ENCODE measurements around the gene AGFG2.

- TF ChIP-seq, protein P1, sequence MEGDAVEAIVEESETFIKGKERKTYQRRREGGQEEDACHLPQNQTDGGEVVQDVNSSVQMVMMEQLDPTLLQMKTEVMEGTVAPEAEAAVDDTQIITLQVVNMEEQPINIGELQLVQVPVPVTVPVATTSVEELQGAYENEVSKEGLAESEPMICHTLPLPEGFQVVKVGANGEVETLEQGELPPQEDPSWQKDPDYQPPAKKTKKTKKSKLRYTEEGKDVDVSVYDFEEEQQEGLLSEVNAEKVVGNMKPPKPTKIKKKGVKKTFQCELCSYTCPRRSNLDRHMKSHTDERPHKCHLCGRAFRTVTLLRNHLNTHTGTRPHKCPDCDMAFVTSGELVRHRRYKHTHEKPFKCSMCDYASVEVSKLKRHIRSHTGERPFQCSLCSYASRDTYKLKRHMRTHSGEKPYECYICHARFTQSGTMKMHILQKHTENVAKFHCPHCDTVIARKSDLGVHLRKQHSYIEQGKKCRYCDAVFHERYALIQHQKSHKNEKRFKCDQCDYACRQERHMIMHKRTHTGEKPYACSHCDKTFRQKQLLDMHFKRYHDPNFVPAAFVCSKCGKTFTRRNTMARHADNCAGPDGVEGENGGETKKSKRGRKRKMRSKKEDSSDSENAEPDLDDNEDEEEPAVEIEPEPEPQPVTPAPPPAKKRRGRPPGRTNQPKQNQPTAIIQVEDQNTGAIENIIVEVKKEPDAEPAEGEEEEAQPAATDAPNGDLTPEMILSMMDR (conservative IDR thresholded peaks at IDR 0.05 in 1 of 2, IDR thresholded peaks at IDR 0.05 in 1 of 2; ENCODE audit: low read depth in 1 of 2, low read length in 2 of 2) = no peak
- no peak for TF ChIP-seq EZH2 (IDR thresholded peaks at IDR 0.05; ENCODE audit: low read length, missing control alignments)
These were observed 27.1 kb downstream of the AGFG2 start for GRCh38 chr7:100566018-100566531.
